HG03095 (cell line): ENCODE measurements around the gene MRPL51.
"Not testable (repeated sequence)": the region's sequence is repeated elsewhere in the genome, so short reads cannot be mapped to it uniquely, and the experiment has no call there.

Experiments used
- ATAC-seq: cut with Tn5 transposase; IDR thresholded peaks from one replicate; pipeline ENCODE4 v1.9.1; 2021; ENCODE audit warnings: moderate library complexity; ENCODE audit not compliant: unreplicated experiment

Gene MRPL51

GRCh38 chr12:6532051-6532926 is 39.2 kb upstream of the MRPL51 start:
- ATAC-seq: no peak

- no peak for ATAC-seq
These were observed 37.7 kb upstream of the MRPL51 start for GRCh38 chr12:6530576-6531260.

- no peak for ATAC-seq
These were observed 36.3 kb upstream of the MRPL51 start for GRCh38 chr12:6529291-6529737.

GRCh38 chr12:6528539-6529235 is 35.6 kb upstream of the MRPL51 start:
- ATAC-seq: no peak

- ATAC-seq: no peak
These were observed 34.6 kb upstream of the MRPL51 start for GRCh38 chr12:6527711-6528110.

GRCh38 chr12:6526766-6527525 is 33.9 kb upstream of the MRPL51 start:
- no peak for ATAC-seq

- ATAC-seq: no peak
These were observed 33.1 kb upstream of the MRPL51 start for GRCh38 chr12:6526201-6526600.

- no peak for ATAC-seq
These were observed 31.6 kb upstream of the MRPL51 start for GRCh38 chr12:6524648-6525047.

GRCh38 chr12:6523708-6524107 is 30.6 kb upstream of the MRPL51 start:
- ATAC-seq: no peak

GRCh38 chr12:6522193-6522592 is 29.1 kb upstream of the MRPL51 start:
- ATAC-seq: no peak

- no peak for ATAC-seq
These were observed 27.1 kb upstream of the MRPL51 start for GRCh38 chr12:6520186-6520585.

GRCh38 chr12:6508087-6508486 is 15.0 kb upstream of the MRPL51 start:
- ATAC-seq: no peak

- no peak for ATAC-seq
These were observed 14.3 kb upstream of the MRPL51 start for GRCh38 chr12:6507102-6507998.

GRCh38 chr12:6500466-6500865 is 7.4 kb upstream of the MRPL51 start:
- no peak for ATAC-seq

- ATAC-seq: not testable (repeated sequence)
These were observed 4.2 kb upstream of the MRPL51 start for GRCh38 chr12:6497291-6497690.

GRCh38 chr12:6494968-6495367 is 1.9 kb upstream of the MRPL51 start:
- ATAC-seq: no peak

- no peak for ATAC-seq
These were observed 1.2 kb upstream of the MRPL51 start for GRCh38 chr12:6494258-6494743.

GRCh38 chr12:6493497-6494257 is 615 bp upstream of the MRPL51 start, which contains the start of gene NCAPD2:
NCAPD2 (plus strand) TSS chr12:6494102; CDS start chr12:6495099, 997 bp downstream.
- ATAC-seq: peak; percentile 81

GRCh38 chr12:6490673-6491072 is 2.4 kb downstream of the MRPL51 start:
- ATAC-seq: not testable (repeated sequence)
